CD8-positive, alpha-beta memory T cell (primary cell): Measurements from ENCODE around the gene LST1. TPM values are rescaled to one million over a fixed set of nuclear protein-coding genes. Genes with fewer than 3 reads are reported as not detected.

ENCODE experiments used
- CTCF ChIA-PET: fragments of 350-600 bp; sonication (Branson Sonifier 250); formaldehyde crosslinking; loops from one replicate; lab custom pipeline; 2021; ENCODE audit warnings: antibody characterized with exemption; lab: Charles Lee
- POLR2A ChIA-PET: fragments of 350-600 bp; sonication (Branson Sonifier 250); formaldehyde crosslinking; loops from one replicate; lab custom pipeline; 2021; ENCODE audit warnings: antibody characterized with exemption; lab: Charles Lee
- DNase-seq, 5 donors: peaks; one replicate each; pipeline versions ENCODE4 v3.0.0 to v3.0.0-alpha.2; 2020 to 2022; ENCODE audit warnings: mixed read lengths in 1 of 5
- H3K27ac ChIP-seq: one replicate; pipeline ENCODE4 v1.7.0; 2013; ENCODE audit warnings: low read depth, mild to moderate bottlenecking, low read length, moderate library complexity
- H3K27me3 ChIP-seq: 2 replicates; pipeline ENCODE4 v1.7.0; 2013; ENCODE audit warnings: low read length, mild to moderate bottlenecking; ENCODE audit not compliant: insufficient read depth, poor library complexity, severe bottlenecking
- H3K36me3 ChIP-seq: 2 replicates; pipeline ENCODE4 v1.7.0; 2013; ENCODE audit warnings: mild to moderate bottlenecking, low read length, moderate library complexity; ENCODE audit not compliant: insufficient read depth
- H3K4me1 ChIP-seq: 2 replicates; pipeline ENCODE4 v1.7.0; 2013; ENCODE audit warnings: mild to moderate bottlenecking, low read length, moderate library complexity; ENCODE audit not compliant: insufficient read depth
- H3K4me3 ChIP-seq: 2 replicates; pipeline ENCODE4 v1.7.0; 2013; ENCODE audit warnings: mild to moderate bottlenecking, low read length
- H3K9me3 ChIP-seq: 2 replicates; pipeline ENCODE4 v1.7.0; 2013; ENCODE audit warnings: mild to moderate bottlenecking, low read length
- H3K27ac Mint-ChIP-seq, 8 donors: one replicate each; pipeline ENCODE4 v1.8.0; 2020 to 2021; ENCODE audit warnings: mixed read lengths in 8 of 8, mild to moderate bottlenecking in 6 of 8, inconsistent platforms in 3 of 8, moderate library complexity in 3 of 8
- H3K27me3 Mint-ChIP-seq, 2 donors: one replicate each; pipeline ENCODE4 v1.8.0; 2020 to 2021; ENCODE audit warnings: mixed read lengths in 2 of 2, mild to moderate bottlenecking in 1 of 2, moderate library complexity in 1 of 2
- H3K36me3 Mint-ChIP-seq, 3 donors: one replicate each; pipeline ENCODE4 v1.8.0; 2020 to 2021; ENCODE audit warnings: mixed read lengths in 3 of 3, inconsistent platforms in 1 of 3, mild to moderate bottlenecking in 1 of 3
- H3K4me1 Mint-ChIP-seq, 3 donors: one replicate each; pipeline ENCODE4 v1.8.0; 2020 to 2021; ENCODE audit warnings: mixed read lengths in 3 of 3, inconsistent platforms in 1 of 3, mild to moderate bottlenecking in 1 of 3
- H3K4me3 Mint-ChIP-seq, 7 donors: one replicate each; pipeline ENCODE4 v1.8.0; 2020 to 2021; ENCODE audit warnings: mixed read lengths in 7 of 7, mild to moderate bottlenecking in 6 of 7, moderate library complexity in 4 of 7, inconsistent platforms in 2 of 7
- H3K9me3 Mint-ChIP-seq, 5 donors: one replicate each; pipeline ENCODE4 v1.8.0; 2020 to 2022; ENCODE audit warnings: mixed read lengths in 5 of 5, mild to moderate bottlenecking in 3 of 5, moderate library complexity in 2 of 5, inconsistent platforms in 1 of 5
- polyA plus RNA-seq: library from polyadenylated mRNA; unstranded; fragments of 300-500 nt; fragmentation: Illumina TruSeq; gene quantifications from one replicate; pipeline ENCODE4 v1.2.3, GENCODE V29; 2021
- total RNA-seq, 2 experiments: library from RNA; stranded (reverse); gene quantifications; one replicate each; pipeline ENCODE4 v1.2.3, GENCODE V29; 2021

Gene LST1
- total and polyA plus RNA-seq, 3 experiments from 2014 or later, result 22.0 to 49.6 (median 22.4) TPM

- Mint-ChIP-seq H3K4me3 (no peak overlapping the region), H3K9me3 (no peaks in the 10 kb centered on the region), H3K27ac (no peak overlapping the region), H3K27me3 (no peaks in the 10 kb centered on the region), H3K4me1 (peaks cover 0 to 6% (median 0%) of the 10 kb centered on the region in 3 donors), H3K36me3 (peaks cover 12 to 96% (median 27%) of the 10 kb centered on the region in 3 donors)
- no peaks in the 10 kb centered on the region for H3K9me3 ChIP-seq
- ChIA-PET CTCF (no interaction called here), POLR2A (no interaction called here)
- H3K27ac ChIP-seq, result no peak overlapping the region
- no peaks in the 10 kb centered on the region for H3K27me3 ChIP-seq
- H3K4me1 ChIP-seq, result no peaks in the 10 kb centered on the region
- DNase-seq, result no peak
- peaks cover 78% of the 10 kb centered on the region for H3K36me3 ChIP-seq
- H3K4me3 ChIP-seq, result no peak overlapping the region
Observed at GRCh38 chr6:31631209-31631608, 45.1 kb downstream of the LST1 start.

- Mint-ChIP-seq H3K27me3 (no peaks in the 10 kb centered on the region), H3K4me1 (peaks cover 0 to 6% (median 1%) of the 10 kb centered on the region in 3 donors), H3K36me3 (peaks cover 12 to 96% (median 23%) of the 10 kb centered on the region in 3 donors), H3K27ac (peak overlapping the region in 1 of 8 donors; percentile 50), H3K4me3 (no peak overlapping the region), H3K9me3 (no peaks in the 10 kb centered on the region)
- no peak overlapping the region for H3K4me3 ChIP-seq
- no peak overlapping the region for H3K27ac ChIP-seq
- DNase-seq, result no peak
- no peaks in the 10 kb centered on the region for H3K4me1 ChIP-seq
- H3K9me3 ChIP-seq, result no peaks in the 10 kb centered on the region
- peaks cover 78% of the 10 kb centered on the region for H3K36me3 ChIP-seq
- no peaks in the 10 kb centered on the region for H3K27me3 ChIP-seq
- CTCF ChIA-PET, result no interaction called here
- POLR2A ChIA-PET, result no interaction called here
Observed at GRCh38 chr6:31631681-31632278, 45.7 kb downstream of the LST1 start.

- Mint-ChIP-seq H3K9me3 (no peaks in the 10 kb centered on the region), H3K36me3 (peaks cover 8 to 97% (median 20%) of the 10 kb centered on the region in 3 donors), H3K4me3 (no peak overlapping the region), H3K27ac (peak overlapping the region in 1 of 8 donors; percentile 33), H3K4me1 (peaks cover 0 to 3% (median 1%) of the 10 kb centered on the region in 3 donors), H3K27me3 (no peaks in the 10 kb centered on the region)
- POLR2A ChIA-PET, result no interaction called here
- Histone ChIP-seq H3K27me3 (no peaks in the 10 kb centered on the region), H3K9me3 (no peaks in the 10 kb centered on the region), H3K36me3 (peaks cover 77% of the 10 kb centered on the region), H3K4me3 (no peak overlapping the region), H3K27ac (no peak overlapping the region), H3K4me1 (no peaks in the 10 kb centered on the region)
- DNase-seq, result no peak
- CTCF ChIA-PET, result no interaction called here
Observed at GRCh38 chr6:31632279-31632946, 46.3 kb downstream of the LST1 start.

- H3K4me3 ChIP-seq, result no peak overlapping the region
- Mint-ChIP-seq H3K27me3 (no peaks in the 10 kb centered on the region), H3K27ac (peak overlapping the region in 2 of 8 donors; percentile 56 to 64), H3K4me1 (peaks cover 0 to 1% (median 0%) of the 10 kb centered on the region in 3 donors), H3K9me3 (no peaks in the 10 kb centered on the region), H3K36me3 (peaks cover 8 to 96% (median 20%) of the 10 kb centered on the region in 3 donors), H3K4me3 (no peak overlapping the region)
- peaks cover 74% of the 10 kb centered on the region for H3K36me3 ChIP-seq
- no peak for DNase-seq
- no peaks in the 10 kb centered on the region for H3K27me3 ChIP-seq
- POLR2A ChIA-PET, result no interaction called here
- no peaks in the 10 kb centered on the region for H3K4me1 ChIP-seq
- no peak overlapping the region for H3K27ac ChIP-seq
- no peaks in the 10 kb centered on the region for H3K9me3 ChIP-seq
- CTCF ChIA-PET, result interaction anchor here (1.3 kb wide), 1 partner anchor 11 kb away, joined by 4 read pairs; no protein-coding TSS in a partner anchor
Observed at GRCh38 chr6:31633447-31633846, 47.4 kb downstream of the LST1 start.

- CTCF ChIA-PET, result interaction anchor here (1.3 kb wide), 1 partner anchor 12 kb away, joined by 4 read pairs; no protein-coding TSS in a partner anchor
- Mint-ChIP-seq H3K9me3 (no peaks in the 10 kb centered on the region), H3K27me3 (no peaks in the 10 kb centered on the region), H3K4me3 (no peak overlapping the region), H3K27ac (peak overlapping the region in 5 of 8 donors; percentile 56 to 88 (median 73)), H3K36me3 (peaks cover 8 to 95% (median 16%) of the 10 kb centered on the region in 3 donors), H3K4me1 (peaks cover 0 to 1% (median 0%) of the 10 kb centered on the region in 3 donors)
- H3K4me1 ChIP-seq, result no peaks in the 10 kb centered on the region
- H3K27ac ChIP-seq, result no peak overlapping the region
- H3K36me3 ChIP-seq, result peaks cover 71% of the 10 kb centered on the region
- DNase-seq, result no peak
- no peaks in the 10 kb centered on the region for H3K9me3 ChIP-seq
- POLR2A ChIA-PET, result interaction anchor here (0.8 to 1.5 kb wide), 2 partner anchors 18 to 47 kb away, joined by 3 to 6 read pairs; no protein-coding TSS in a partner anchor
- H3K27me3 ChIP-seq, result no peaks in the 10 kb centered on the region
- H3K4me3 ChIP-seq, result no peak overlapping the region
Observed at GRCh38 chr6:31634131-31634530, 48.1 kb downstream of the LST1 start.

- Mint-ChIP-seq H3K9me3 (no peaks in the 10 kb centered on the region), H3K27me3 (no peaks in the 10 kb centered on the region), H3K4me1 (peaks cover 0 to 1% (median 0%) of the 10 kb centered on the region in 3 donors), H3K27ac (peak overlapping the region in 4 of 8 donors; percentile 29 to 48 (median 38)), H3K36me3 (peaks cover 8 to 95% (median 16%) of the 10 kb centered on the region in 3 donors), H3K4me3 (no peak overlapping the region)
- H3K36me3 ChIP-seq, result peaks cover 76% of the 10 kb centered on the region
- ChIA-PET CTCF (interaction anchor here (1.4 kb wide), 1 partner anchor 195 kb away, joined by 4 read pairs; no protein-coding TSS in a partner anchor), POLR2A (interaction anchor here (1.5 kb wide), 1 partner anchor 17 kb away, joined by 6 read pairs; no protein-coding TSS in a partner anchor)
- H3K4me3 ChIP-seq, result no peak overlapping the region
- no peaks in the 10 kb centered on the region for H3K27me3 ChIP-seq
- H3K27ac ChIP-seq, result no peak overlapping the region
- no peaks in the 10 kb centered on the region for H3K9me3 ChIP-seq
- H3K4me1 ChIP-seq, result no peaks in the 10 kb centered on the region
- no peak for DNase-seq
Observed at GRCh38 chr6:31634969-31635575, 49.0 kb downstream of the LST1 start.

- ChIA-PET POLR2A (interaction anchor here (0.6 kb wide), 1 partner anchor 1114 kb away, joined by 3 read pairs; no protein-coding TSS in a partner anchor), CTCF (interaction anchor here (0.9 to 1.4 kb wide), 3 partner anchors 14 to 193 kb away, joined by 3 to 4 read pairs (median 3); no protein-coding TSS in a partner anchor)
- no peak overlapping the region for H3K27ac ChIP-seq
- H3K27me3 Mint-ChIP-seq, result no peaks in the 10 kb centered on the region
- no peak overlapping the region for H3K4me3 ChIP-seq
- H3K36me3 ChIP-seq, result peaks cover 74% of the 10 kb centered on the region
- peaks cover 3 to 95% (median 15%) of the 10 kb centered on the region in 3 donors for H3K36me3 Mint-ChIP-seq
- H3K4me3 Mint-ChIP-seq, result no peak overlapping the region
- no peaks in the 10 kb centered on the region for H3K9me3 Mint-ChIP-seq
- no peaks in the 10 kb centered on the region for H3K9me3 ChIP-seq
- DNase-seq, result no peak
- no peaks in the 10 kb centered on the region for H3K27me3 ChIP-seq
- peak overlapping the region in 4 of 8 donors; percentile 26 to 94 (median 74) for H3K27ac Mint-ChIP-seq
- no peaks in the 10 kb centered on the region for H3K4me1 ChIP-seq
- H3K4me1 Mint-ChIP-seq, result peaks cover 0 to 1% (median 0%) of the 10 kb centered on the region in 3 donors
Observed at GRCh38 chr6:31636698-31637596, 50.9 kb downstream of the LST1 start.
